Parathyroid adenoma (tissue), 2 donors: ENCODE data around the gene UNC13C.

Experiments used
- H2AFZ ChIP-seq: fragments of 300-600 bp; sonication (generic); one replicate; pipeline ENCODE4 v1.7.0; 2017; ENCODE audit warnings: antibody characterized with exemption, mild to moderate bottlenecking
- H3K27ac ChIP-seq: fragments of 300-600 bp; sonication (generic); one replicate; pipeline ENCODE4 v1.7.0; 2017
- H3K27me3 ChIP-seq: fragments of 300-600 bp; sonication (generic); one replicate; pipeline ENCODE4 v1.7.0; 2017; ENCODE audit warnings: low read length; ENCODE audit not compliant: control insufficient read depth, insufficient read depth
- H3K36me3 ChIP-seq: fragments of 300-600 bp; sonication (generic); one replicate; pipeline ENCODE4 v1.7.0; 2017; ENCODE audit warnings: low read length; ENCODE audit not compliant: control insufficient read depth, insufficient read depth
- H3K4me1 ChIP-seq: fragments of 300-600 bp; sonication (generic); one replicate; pipeline ENCODE4 v1.7.0; 2017; ENCODE audit warnings: control low read depth
- H3K4me2 ChIP-seq: fragments of 300-600 bp; sonication (generic); one replicate; pipeline ENCODE4 v1.7.0; 2017; ENCODE audit warnings: low read length
- H3K4me3 ChIP-seq: fragments of 300-600 bp; sonication (generic); one replicate; pipeline ENCODE4 v1.7.0; 2017; ENCODE audit warnings: low read depth, low read length
- H3K79me2 ChIP-seq: fragments of 300-600 bp; sonication (generic); one replicate; pipeline ENCODE4 v1.7.0; 2017; ENCODE audit warnings: control low read depth
- H3K9ac ChIP-seq: fragments of 300-600 bp; sonication (generic); one replicate; pipeline ENCODE4 v1.7.0; 2017; ENCODE audit warnings: mild to moderate bottlenecking
- H3K9me3 ChIP-seq: fragments of 300-600 bp; sonication (generic); one replicate; pipeline ENCODE4 v1.7.0; 2017; ENCODE audit warnings: low read length; ENCODE audit not compliant: control insufficient read depth
- TF ChIP-seq, protein P1 (sequence below): fragments of 300-600 bp; sonication (generic); IDR thresholded peaks from one replicate; pipeline ENCODE4 v1.7.0; 2017; ENCODE audit warnings: antibody characterized with exemption, mild to moderate bottlenecking
- donor health status: primary hyperparathyroidism.

UNC13C gene

DNA sequence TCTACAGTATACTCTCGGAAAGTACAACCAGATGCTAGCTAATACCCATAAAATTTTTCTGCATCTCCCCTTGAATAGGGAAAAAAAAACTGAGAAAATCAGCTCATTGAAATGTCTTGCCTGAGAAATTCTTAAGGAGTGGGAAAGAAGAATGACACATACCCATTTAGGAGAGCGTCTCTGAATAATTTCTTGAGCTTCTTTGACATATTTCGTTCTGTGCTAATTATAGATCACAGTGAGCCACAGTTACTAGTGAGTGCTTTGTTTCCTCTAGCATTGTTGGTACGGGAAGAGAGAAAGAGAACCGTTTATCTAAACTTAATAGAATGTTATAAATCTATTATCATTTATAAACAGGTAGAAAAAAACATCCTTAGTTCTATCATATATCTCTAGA, 588.4 kb downstream of the UNC13C start:
- H2AFZ ChIP-seq = no peak overlapping the region
- TF ChIP-seq, protein P1, sequence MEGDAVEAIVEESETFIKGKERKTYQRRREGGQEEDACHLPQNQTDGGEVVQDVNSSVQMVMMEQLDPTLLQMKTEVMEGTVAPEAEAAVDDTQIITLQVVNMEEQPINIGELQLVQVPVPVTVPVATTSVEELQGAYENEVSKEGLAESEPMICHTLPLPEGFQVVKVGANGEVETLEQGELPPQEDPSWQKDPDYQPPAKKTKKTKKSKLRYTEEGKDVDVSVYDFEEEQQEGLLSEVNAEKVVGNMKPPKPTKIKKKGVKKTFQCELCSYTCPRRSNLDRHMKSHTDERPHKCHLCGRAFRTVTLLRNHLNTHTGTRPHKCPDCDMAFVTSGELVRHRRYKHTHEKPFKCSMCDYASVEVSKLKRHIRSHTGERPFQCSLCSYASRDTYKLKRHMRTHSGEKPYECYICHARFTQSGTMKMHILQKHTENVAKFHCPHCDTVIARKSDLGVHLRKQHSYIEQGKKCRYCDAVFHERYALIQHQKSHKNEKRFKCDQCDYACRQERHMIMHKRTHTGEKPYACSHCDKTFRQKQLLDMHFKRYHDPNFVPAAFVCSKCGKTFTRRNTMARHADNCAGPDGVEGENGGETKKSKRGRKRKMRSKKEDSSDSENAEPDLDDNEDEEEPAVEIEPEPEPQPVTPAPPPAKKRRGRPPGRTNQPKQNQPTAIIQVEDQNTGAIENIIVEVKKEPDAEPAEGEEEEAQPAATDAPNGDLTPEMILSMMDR = no peak
- H3K9me3 ChIP-seq = no peaks in the 10 kb centered on the region
- no peak overlapping the region for H3K27ac ChIP-seq
- no peaks in the 10 kb centered on the region for H3K27me3 ChIP-seq
- H3K4me3 ChIP-seq = no peak overlapping the region
- H3K79me2 ChIP-seq = no peaks in the 10 kb centered on the region
- no peaks in the 10 kb centered on the region for H3K4me1 ChIP-seq
- no peak overlapping the region for H3K4me2 ChIP-seq
- H3K9ac ChIP-seq = no peak overlapping the region
- H3K36me3 ChIP-seq = no peaks in the 10 kb centered on the region

DNA sequence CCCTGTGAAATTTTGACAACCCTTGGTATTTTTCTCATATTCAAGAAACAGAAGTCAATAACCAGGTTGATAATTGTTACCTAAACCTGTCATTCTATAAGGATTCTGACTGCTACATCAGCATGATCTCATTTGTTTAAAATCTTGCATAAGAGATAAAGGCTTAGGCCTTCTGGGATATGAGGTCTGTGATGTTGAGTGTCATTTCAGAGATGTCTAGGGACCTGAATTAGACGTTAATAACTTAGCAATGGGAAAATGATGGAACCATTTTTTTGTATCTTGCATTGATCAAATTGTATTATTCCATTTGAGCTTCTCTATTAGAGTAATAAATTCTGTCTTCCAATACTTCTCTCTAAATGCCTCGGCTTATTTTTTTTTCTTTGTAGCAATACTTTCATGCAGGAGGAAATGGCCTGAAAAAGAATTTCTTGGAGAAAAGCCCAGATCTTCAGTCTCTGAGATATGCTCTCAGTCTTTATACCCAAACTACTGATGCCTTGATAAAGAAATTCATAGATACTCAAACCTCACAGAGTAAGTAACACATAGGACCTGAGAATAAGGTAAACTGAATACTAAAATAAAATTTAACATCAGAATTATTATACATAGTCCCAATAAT, 589.3 kb downstream of the UNC13C start:
- Histone ChIP-seq H3K4me3 (no peak overlapping the region), H3K4me2 (no peak overlapping the region), H3K9me3 (no peaks in the 10 kb centered on the region), H3K36me3 (no peaks in the 10 kb centered on the region), H2AFZ (no peak overlapping the region), H3K27ac (no peak overlapping the region), H3K27me3 (no peaks in the 10 kb centered on the region), H3K79me2 (no peaks in the 10 kb centered on the region), H3K4me1 (no peaks in the 10 kb centered on the region), H3K9ac (no peak overlapping the region)
- TF ChIP-seq, protein P1 = no peak

DNA sequence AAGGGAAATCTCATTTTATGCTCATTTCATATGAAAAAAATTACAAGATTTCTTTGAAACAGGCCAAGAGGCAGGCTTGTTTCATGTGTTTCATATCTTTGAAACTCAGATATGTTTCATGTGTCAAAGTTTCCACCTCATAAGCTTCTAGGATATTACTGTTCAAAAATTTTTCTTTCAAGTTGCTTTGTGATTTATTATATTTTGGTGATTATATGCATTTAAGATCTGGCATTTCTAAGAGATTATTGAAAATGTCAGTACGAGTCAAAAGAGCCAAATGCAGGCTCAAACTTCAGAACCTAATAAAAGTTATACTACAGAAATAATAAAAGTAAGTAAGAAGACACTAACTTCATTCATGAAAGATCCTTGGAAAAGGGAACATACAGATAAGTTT, 590.1 kb downstream of the UNC13C start:
- no peaks in the 10 kb centered on the region for H3K4me1 ChIP-seq
- H3K36me3 ChIP-seq = no peaks in the 10 kb centered on the region
- TF ChIP-seq, protein P1 = no peak
- H3K9ac ChIP-seq = no peak overlapping the region
- no peak overlapping the region for H3K4me3 ChIP-seq
- H3K27me3 ChIP-seq = no peaks in the 10 kb centered on the region
- H3K9me3 ChIP-seq = no peaks in the 10 kb centered on the region
- no peak overlapping the region for H2AFZ ChIP-seq
- H3K27ac ChIP-seq = no peak overlapping the region
- no peak overlapping the region for H3K4me2 ChIP-seq
- H3K79me2 ChIP-seq = no peaks in the 10 kb centered on the region

DNA sequence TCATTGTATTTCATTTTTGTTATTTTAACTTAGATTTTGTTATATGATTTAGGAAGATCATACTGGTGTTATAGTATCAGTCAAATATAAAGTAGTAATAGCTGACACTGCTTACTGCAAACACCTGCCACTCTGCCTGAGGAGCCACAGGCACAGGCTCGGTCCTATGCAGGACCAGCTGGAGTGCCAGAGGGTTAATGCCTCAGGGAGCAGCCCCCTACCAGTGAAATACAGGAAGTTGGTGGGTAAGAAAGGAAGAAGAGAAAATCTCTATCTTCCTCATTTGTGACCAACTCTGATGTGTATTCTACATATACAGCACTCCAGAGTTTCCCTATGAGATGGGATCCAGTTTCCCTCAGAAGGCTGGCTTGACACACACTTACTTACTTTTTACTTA, 593.3 kb downstream of the UNC13C start:
- no peak overlapping the region for H3K9ac ChIP-seq
- H3K36me3 ChIP-seq = no peaks in the 10 kb centered on the region
- no peak overlapping the region for H3K4me2 ChIP-seq
- H3K9me3 ChIP-seq = no peaks in the 10 kb centered on the region
- no peak overlapping the region for H2AFZ ChIP-seq
- no peaks in the 10 kb centered on the region for H3K27me3 ChIP-seq
- no peak overlapping the region for H3K27ac ChIP-seq
- no peaks in the 10 kb centered on the region for H3K79me2 ChIP-seq
- no peaks in the 10 kb centered on the region for H3K4me1 ChIP-seq
- TF ChIP-seq, protein P1 = no peak
- H3K4me3 ChIP-seq = no peak overlapping the region

DNA sequence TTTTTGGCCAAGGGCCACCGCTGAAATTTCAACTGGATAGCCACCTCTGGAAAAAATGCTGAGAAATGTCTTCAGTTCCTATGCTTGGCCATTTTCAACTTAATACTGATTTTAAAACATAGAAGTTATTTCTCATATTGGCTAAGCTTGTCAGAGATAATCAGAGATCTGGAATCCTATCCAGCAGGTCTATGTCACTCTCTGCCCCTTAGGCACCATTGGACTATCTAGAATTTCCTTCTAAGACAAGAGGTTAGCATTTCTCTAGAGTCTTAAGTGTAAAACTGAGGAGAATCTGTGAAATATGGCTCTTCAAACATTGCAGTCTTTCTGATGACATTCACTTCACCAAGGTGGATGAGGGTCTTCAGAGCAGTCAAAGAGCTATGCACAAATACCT, 597.3 kb downstream of the UNC13C start:
- H3K27ac ChIP-seq = no peak overlapping the region
- no peak overlapping the region for H3K4me3 ChIP-seq
- H3K27me3 ChIP-seq = no peaks in the 10 kb centered on the region
- no peaks in the 10 kb centered on the region for H3K36me3 ChIP-seq
- no peak overlapping the region for H3K9ac ChIP-seq
- no peaks in the 10 kb centered on the region for H3K4me1 ChIP-seq
- no peaks in the 10 kb centered on the region for H3K79me2 ChIP-seq
- no peak overlapping the region for H2AFZ ChIP-seq
- no peak overlapping the region for H3K4me2 ChIP-seq
- no peaks in the 10 kb centered on the region for H3K9me3 ChIP-seq
- TF ChIP-seq, protein P1 = no peak
